Kidney (tissue), 14 donors: ENCODE data around the gene UCK1. TPM values are rescaled to one million over a fixed set of nuclear protein-coding genes. Genes with fewer than 3 reads are reported as not detected.

ENCODE experiments used
- DNase-seq, 5 donors: peaks; one replicate each; pipeline ENCODE4 v3.0.0-alpha.2; 2013 to 2020
- FAIRE-seq: peaks from 2 replicates; lab custom pipeline; 2012; peaks lifted over from hg19 to GRCh38; lab: Jason Lieb, UNC
- H3K27ac ChIP-seq, 2 donors: one replicate each; pipeline ENCODE4 v1.7.0; 2013; ENCODE audit warnings: low read depth in 2 of 2, low read length in 2 of 2, inconsistent platforms in 1 of 2
- H3K27me3 ChIP-seq: one replicate; pipeline ENCODE4 v1.7.1; 2013; ENCODE audit warnings: low read length, inconsistent platforms; ENCODE audit not compliant: control insufficient read depth, insufficient read depth
- H3K36me3 ChIP-seq, 3 donors: one replicate each; pipeline versions ENCODE4 v1.7.0 to v1.7.1; 2013; ENCODE audit warnings: low read length in 3 of 3, control low read depth in 1 of 3, inconsistent platforms in 1 of 3; ENCODE audit not compliant: insufficient read depth in 3 of 3, control insufficient read depth in 2 of 3
- H3K4me1 ChIP-seq, 3 donors: one replicate each; pipeline versions ENCODE4 v1.7.0 to v1.7.1; 2013; ENCODE audit warnings: low read length in 3 of 3, inconsistent platforms in 1 of 3, low read depth in 1 of 3; ENCODE audit not compliant: control insufficient read depth in 2 of 3, insufficient read depth in 2 of 3
- H3K4me3 ChIP-seq, 3 donors: one replicate each; pipeline versions ENCODE4 v1.7.0 to v1.8.1; 2013; ENCODE audit warnings: low read length in 3 of 3, control low read depth in 1 of 3, inconsistent platforms in 1 of 3
- H3K9ac ChIP-seq, 3 donors: one replicate each; pipeline versions ENCODE4 v1.7.0 to v1.7.1; 2013; ENCODE audit warnings: low read length in 3 of 3, control low read depth in 1 of 3, inconsistent platforms in 1 of 3
- H3K9me3 ChIP-seq, 3 donors: one replicate each; pipeline versions ENCODE4 v1.7.0 to v1.7.1; 2013; ENCODE audit warnings: low read length in 3 of 3, control low read depth in 1 of 3, inconsistent platforms in 1 of 3; ENCODE audit not compliant: control insufficient read depth in 2 of 3, insufficient read depth in 1 of 3
- CTCF ChIP-seq: IDR thresholded peaks from 3 replicates; pipeline ENCODE4 v1.5.1; 2012; ENCODE audit warnings: mild to moderate bottlenecking, moderate library complexity, borderline replicate concordance; ENCODE audit not compliant: insufficient read depth; ENCODE audit errors: extremely low read depth
- intact Hi-C: fragments of 100-400 bp; cut with DNase I; formaldehyde crosslinking; loops from one replicate; pipeline ENCODE4 v1.11.1; 2022
- polyA plus RNA-seq: library from polyadenylated mRNA; stranded (reverse); fragments of 350-450 nt; fragmentation: Illumina TruSeq; extraction: RNeasy Lipid Tissue Mini Kit (QIAGEN cat#74804); gene quantifications from one replicate; pipeline ENCODE4 v1.2.3, GENCODE V29; 2014; ENCODE audit warnings: low read depth, low replicate concordance; ENCODE audit not compliant: insufficient read depth
- total RNA-seq: library from RNA; stranded (reverse); fragmentation: NEBNext Ultra II Directional; extraction: Animal tissue kit (Norgen Biotek cat#: 25700); gene quantifications from one replicate; pipeline ENCODE4 v1.2.1, GENCODE V29; 2021
- donor health status: control.
- donor health status: control.
- donor health status: control.
- donor health status: control.
- donor health status: control.
- donor health status: DM: yes; HTN: yes; CAD: no.
- donor health status: Normal renal cell carcinoma (clear cell type).

The UCK1 gene
- total and polyA plus RNA-seq, 2 donors from 2014 or later: 31.3 to 34.6 TPM

GRCh38 chr9:131578731-131579504 lies 47.9 kb upstream of the UCK1 start:
- H3K27ac ChIP-seq: peak overlapping the region in 1 of 2 donors; percentile 11
- H3K4me3 ChIP-seq: no peak overlapping the region
- H3K36me3 ChIP-seq: peaks cover 0 to 38% (median 12%) of the 10 kb centered on the region in 3 donors
- FAIRE-seq (no peak), DNase-seq (peak; percentile 20 to 69 (median 39))
- H3K4me1 ChIP-seq: peaks cover 0 to 3% (median 0%) of the 10 kb centered on the region in 3 donors
- no peak overlapping the region for H3K9ac ChIP-seq
- TF ChIP-seq CTCF: no peak
- H3K9me3 ChIP-seq: no peaks in the 10 kb centered on the region
- intact Hi-C loops: no loop called here
- H3K27me3 ChIP-seq: no peaks in the 10 kb centered on the region

GRCh38 chr9:131578021-131578420 lies 47.0 kb upstream of the UCK1 start:
- DNase-seq (peak; percentile 33 to 56 (median 49)), FAIRE-seq (no peak)
- Histone ChIP-seq H3K36me3 (peaks cover 0 to 34% (median 12%) of the 10 kb centered on the region in 3 donors), H3K9ac (no peak overlapping the region), H3K4me3 (no peak overlapping the region), H3K4me1 (peaks cover 0 to 3% (median 0%) of the 10 kb centered on the region in 3 donors), H3K27ac (no peak overlapping the region), H3K27me3 (no peaks in the 10 kb centered on the region), H3K9me3 (no peaks in the 10 kb centered on the region)
- intact Hi-C loops: no loop called here
- no peak for TF ChIP-seq CTCF

- H3K9ac ChIP-seq: no peak overlapping the region
- intact Hi-C loops: no loop called here
- peaks cover 0 to 32% (median 10%) of the 10 kb centered on the region in 3 donors for H3K36me3 ChIP-seq
- no peak overlapping the region for H3K27ac ChIP-seq
- no peak for FAIRE-seq
- no peak for TF ChIP-seq CTCF
- H3K9me3 ChIP-seq: no peaks in the 10 kb centered on the region
- DNase-seq: peak in 1 of 5 donors; percentile 61
- no peak overlapping the region for H3K4me3 ChIP-seq
- no peaks in the 10 kb centered on the region for H3K27me3 ChIP-seq
- peaks cover 0 to 3% (median 0%) of the 10 kb centered on the region in 3 donors for H3K4me1 ChIP-seq
These were observed 46.2 kb upstream of the UCK1 start for GRCh38 chr9:131577005-131578000.
